K562 (cell line): ENCODE data around the gene PTPN7. TPM values are rescaled to one million over a fixed set of nuclear protein-coding genes. Genes with fewer than 3 reads are reported as not detected.
A peak's percentile ranks its signal among the peaks of the same experiment; 100 is the strongest.

Experiments used
- ATF7 ChIP-seq: fragments of 450-650 bp; IDR thresholded peaks from 2 replicates; pipeline ENCODE4 v1.7.1; 2014; ENCODE audit warnings: mild to moderate bottlenecking, moderate library complexity
- BRCA1 ChIP-seq, 2 experiments: fragments of 450-650 bp in 1 of 2; sonication (generic) in 1 of 2; formaldehyde crosslinking in 1 of 2; IDR thresholded peaks; 2 replicates each; pipeline versions ENCODE4 v1.5.0 to v1.6.1; 2017 to 2020; ENCODE audit warnings: mild to moderate bottlenecking in 1 of 2, missing genetic modification reagents in 1 of 2
- MAZ ChIP-seq, 2 experiments: fragments of 450-650 bp in 1 of 2; sonication (generic) in 1 of 2; formaldehyde crosslinking; IDR thresholded peaks in 1 of 2; conservative IDR thresholded peaks in 1 of 2; 2 replicates each; pipeline versions ENCODE4 v1.4.0 to v1.5.0; 2020; ENCODE audit warnings: mild to moderate bottlenecking in 1 of 2, missing genetic modification reagents in 1 of 2
- MYNN ChIP-seq, 2 experiments: sonication (generic); formaldehyde crosslinking in 1 of 2; IDR thresholded peaks; 2 replicates each; pipeline versions ENCODE4 v1.5.0 to v1.6.1; 2016 to 2020; ENCODE audit warnings: antibody characterized with exemption in 1 of 2, missing genetic modification reagents in 1 of 2
- NFIC ChIP-seq: fragments of 450-650 bp; IDR thresholded peaks from 2 replicates; pipeline ENCODE4 v1.6.1; 2017; ENCODE audit warnings: mild to moderate bottlenecking, inconsistent platforms
- REST ChIP-seq, 2 experiments: fragments of 450-650 bp; formaldehyde crosslinking in 1 of 2; IDR thresholded peaks; 2 replicates each; pipeline versions ENCODE4 v1.4.0 to v1.6.1; 2014 to 2020; ENCODE audit warnings: mild to moderate bottlenecking in 2 of 2, borderline replicate concordance in 1 of 2, low read depth in 1 of 2
- SRF ChIP-seq, 2 experiments: fragments of 250-450, 450-650 bp in 1 of 2; sonication (Bioruptor Pico) in 1 of 2; sonication (generic) in 1 of 2; formaldehyde crosslinking; IDR thresholded peaks; 2 replicates each; pipeline versions ENCODE4 v1.5.0 to v1.5.1; 2020 to 2022; ENCODE audit warnings: mild to moderate bottlenecking in 1 of 2, missing genetic modification reagents in 1 of 2
- STAG1 ChIP-seq: sonication (generic); formaldehyde crosslinking; IDR thresholded peaks from 2 replicates; pipeline ENCODE4 v1.5.0; 2020; ENCODE audit warnings: missing genetic modification reagents, borderline replicate concordance
- TEAD4 ChIP-seq, 2 experiments: sonication (generic) in 1 of 2; formaldehyde crosslinking in 1 of 2; IDR thresholded peaks; 2 replicates each; pipeline versions ENCODE4 v1.6.1 to v1.8.0; 2012 to 2022; ENCODE audit warnings: borderline replicate concordance in 1 of 2, inconsistent platforms in 1 of 2, low read length in 1 of 2, mild to moderate bottlenecking in 1 of 2, missing genetic modification reagents in 1 of 2
- polyA plus RNA-seq, 8 experiments: library from polyadenylated mRNA; depleted of rRNA in 4 of 8; stranded (reverse) in 5 of 8; unstranded in 3 of 8; fragments of >200 nt; fragmentation: Nextera tagmentation in 2 of 8; fragmentation: Illumina TruSeq in 1 of 8; extraction: Ambion mirVana in 2 of 8; extraction: Trizol in 1 of 8; gene quantifications; 2 replicates each; pipeline versions ENCODE4 v1.2.1 to v1.2.3, GENCODE V29; 2011 to 2014; ENCODE audit warnings: inconsistent platforms in 1 of 8, missing spikeins in 1 of 8
- total RNA-seq, 7 experiments: library from RNA; depleted of rRNA in 6 of 7; stranded (reverse); fragments of >200 nt in 6 of 7; fragmentation: Illumina TruSeq in 2 of 7; extraction: Trizol in 2 of 7; gene quantifications; 2 replicates each; pipeline versions ENCODE4 v1.2.1 to v1.2.3, GENCODE V29; 2011 to 2021; ENCODE audit warnings: low replicate concordance in 1 of 7
- TF ChIP-seq, protein P1 (sequence below): fragments of 450-650 bp; IDR thresholded peaks from 2 replicates; pipeline ENCODE4 v1.6.1; 2016; ENCODE audit warnings: borderline replicate concordance
- TF ChIP-seq, protein P2 (sequence below): fragments of 250-450 bp; sonication (Bioruptor Pico); IDR thresholded peaks from 2 replicates; pipeline ENCODE4 v1.4.0; 2020

The PTPN7 gene
- total and polyA plus RNA-seq, 9 of the 15 experiments (the other 6 are each of a cell fraction or from before 2014, with no cell fraction given), result 18.7 to 144 (median 120) TPM

DNA sequence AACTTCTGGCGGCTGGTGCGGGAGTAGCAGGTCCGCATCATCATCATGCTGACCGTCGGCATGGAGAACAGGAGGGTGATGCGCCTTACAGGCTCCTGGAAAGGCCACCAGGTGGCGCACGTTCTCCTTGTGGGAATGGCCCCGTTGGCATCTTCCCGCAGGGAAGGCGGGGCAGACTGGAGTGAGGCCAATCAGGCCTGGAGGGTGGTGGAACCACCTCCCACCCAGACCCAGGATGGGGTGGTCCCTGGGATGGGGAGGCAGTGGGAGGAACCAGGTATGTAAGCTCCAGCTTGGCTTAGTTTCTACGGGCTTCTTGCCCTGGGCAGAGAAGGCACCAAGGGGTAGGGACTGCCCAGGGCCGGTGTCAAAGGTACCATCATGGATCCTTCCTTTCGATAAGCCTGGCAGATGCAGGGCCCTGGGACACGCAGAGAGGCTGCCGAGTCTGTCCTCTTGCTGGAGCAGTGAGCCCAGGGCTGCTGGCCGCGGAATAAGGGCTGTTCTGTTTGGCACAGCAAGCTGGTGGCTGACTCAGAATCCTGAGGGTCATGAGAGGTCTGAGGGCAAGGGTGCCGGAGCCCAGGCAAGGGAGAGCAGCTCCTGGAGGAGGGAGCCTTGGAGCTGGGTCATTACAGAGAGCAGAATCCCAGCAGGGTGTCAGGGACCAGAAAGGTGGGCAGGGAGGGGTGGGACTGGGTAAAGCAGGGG is 24.5 kb upstream of the PTPN7 start (continued):
- TF ChIP-seq, protein P1, sequence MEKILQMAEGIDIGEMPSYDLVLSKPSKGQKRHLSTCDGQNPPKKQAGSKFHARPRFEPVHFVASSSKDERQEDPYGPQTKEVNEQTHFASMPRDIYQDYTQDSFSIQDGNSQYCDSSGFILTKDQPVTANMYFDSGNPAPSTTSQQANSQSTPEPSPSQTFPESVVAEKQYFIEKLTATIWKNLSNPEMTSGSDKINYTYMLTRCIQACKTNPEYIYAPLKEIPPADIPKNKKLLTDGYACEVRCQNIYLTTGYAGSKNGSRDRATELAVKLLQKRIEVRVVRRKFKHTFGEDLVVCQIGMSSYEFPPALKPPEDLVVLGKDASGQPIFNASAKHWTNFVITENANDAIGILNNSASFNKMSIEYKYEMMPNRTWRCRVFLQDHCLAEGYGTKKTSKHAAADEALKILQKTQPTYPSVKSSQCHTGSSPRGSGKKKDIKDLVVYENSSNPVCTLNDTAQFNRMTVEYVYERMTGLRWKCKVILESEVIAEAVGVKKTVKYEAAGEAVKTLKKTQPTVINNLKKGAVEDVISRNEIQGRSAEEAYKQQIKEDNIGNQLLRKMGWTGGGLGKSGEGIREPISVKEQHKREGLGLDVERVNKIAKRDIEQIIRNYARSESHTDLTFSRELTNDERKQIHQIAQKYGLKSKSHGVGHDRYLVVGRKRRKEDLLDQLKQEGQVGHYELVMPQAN, result no peak
- peak; percentile 34; the same call in 1 of the 2 replicates for TF ChIP-seq REST (IDR thresholded peaks at IDR 0.05; ENCODE audit: borderline replicate concordance)
- no peak for TF ChIP-seq REST (CRISPR knock-in tag; IDR thresholded peaks at IDR 0.05; ENCODE audit: low read depth)
- 0 out of 2 replicates have a peak, but pooled peaks have one; percentile 74 for TF ChIP-seq MYNN (IDR thresholded peaks at IDR 0.05)
- TF ChIP-seq MYNN (CRISPR knock-in tag; IDR thresholded peaks at IDR 0.05), result no peak
- TF ChIP-seq, protein P2, sequence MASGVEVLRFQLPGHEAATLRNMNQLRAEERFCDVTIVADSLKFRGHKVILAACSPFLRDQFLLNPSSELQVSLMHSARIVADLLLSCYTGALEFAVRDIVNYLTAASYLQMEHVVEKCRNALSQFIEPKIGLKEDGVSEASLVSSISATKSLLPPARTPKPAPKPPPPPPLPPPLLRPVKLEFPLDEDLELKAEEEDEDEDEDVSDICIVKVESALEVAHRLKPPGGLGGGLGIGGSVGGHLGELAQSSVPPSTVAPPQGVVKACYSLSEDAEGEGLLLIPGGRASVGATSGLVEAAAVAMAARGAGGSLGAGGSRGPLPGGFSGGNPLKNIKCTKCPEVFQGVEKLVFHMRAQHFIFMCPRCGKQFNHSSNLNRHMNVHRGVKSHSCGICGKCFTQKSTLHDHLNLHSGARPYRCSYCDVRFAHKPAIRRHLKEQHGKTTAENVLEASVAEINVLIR (CRISPR knock-in tag), result no peak
- TF ChIP-seq ATF7, result peak; percentile 48; the same call in 1 of the 2 replicates
- TF ChIP-seq MAZ (CRISPR knock-in tag; conservative IDR thresholded peaks at IDR 0.05 in 1 of 2, IDR thresholded peaks at IDR 0.05 in 1 of 2), result peak in 1 of 2 experiments; percentile 43; a peak in 1 of 4 replicates
- peak; percentile 53 for TF ChIP-seq NFIC
- TF ChIP-seq SRF (CRISPR knock-in tag; IDR thresholded peaks at IDR 0.05), result 0 out of 4 replicates have a peak, but pooled peaks of 1 of the 2 experiments have one; percentile 21
- TF ChIP-seq STAG1 (CRISPR knock-in tag), result peak; percentile 51; the same call in 1 of the 2 replicates
- no peak for TF ChIP-seq BRCA1 (IDR thresholded peaks at IDR 0.05)
- no peak for TF ChIP-seq BRCA1 (CRISPR knock-in tag; IDR thresholded peaks at IDR 0.05)
- no peak for TF ChIP-seq TEAD4 (IDR thresholded peaks at IDR 0.05; ENCODE audit: low read length)
- TF ChIP-seq TEAD4 (CRISPR knock-in tag; IDR thresholded peaks at IDR 0.05; ENCODE audit: borderline replicate concordance), result peak; percentile 20; the same call in 1 of the 2 replicates
